Vagina (tissue), 2 donors: Measurements from ENCODE around the gene AFF3. TPM values are rescaled to one million over a fixed set of nuclear protein-coding genes. Genes with fewer than 3 reads are reported as not detected.

Experiments
- DNase-seq, 2 donors: peaks; one replicate each; pipeline ENCODE4 v3.0.0-alpha.2; 2017; ENCODE audit errors: extremely low spot score in 2 of 2
- H3K27ac ChIP-seq: fragments of 200-600 bp; sonication (generic); one replicate; pipeline ENCODE4 v1.5.1; 2019
- H3K27me3 ChIP-seq: fragments of 200-600 bp; sonication (generic); one replicate; pipeline ENCODE4 v1.5.1; 2019
- H3K36me3 ChIP-seq, 2 donors: fragments of 200-600 bp; sonication (generic); one replicate each; pipeline ENCODE4 v1.5.1; 2017 to 2019
- H3K4me1 ChIP-seq: fragments of 200-600 bp; sonication (generic); one replicate; pipeline ENCODE4 v1.5.1; 2019
- H3K4me3 ChIP-seq, 2 donors: fragments of 200-600 bp; sonication (generic); 1 replicate in 1 of 2; 2 replicates in 1 of 2; pipeline ENCODE4 v1.5.1; 2016 to 2019
- H3K9me3 ChIP-seq: fragments of 200-600 bp; sonication (generic); one replicate; pipeline ENCODE4 v1.5.1; 2019
- POLR2A ChIP-seq, 2 donors: fragments of 450-650 bp; IDR thresholded peaks; one replicate each; pipeline ENCODE4 v1.6.1; 2017; ENCODE audit warnings: antibody characterized with exemption in 2 of 2, mild to moderate bottlenecking in 2 of 2, moderate library complexity in 2 of 2
- POLR2AphosphoS5 ChIP-seq, 2 donors: sonication (generic); formaldehyde crosslinking; IDR thresholded peaks; one replicate each; pipeline ENCODE4 v1.9.0; 2017; ENCODE audit warnings: antibody characterized with exemption in 2 of 2, mild to moderate bottlenecking in 2 of 2, low read depth in 1 of 2; ENCODE audit not compliant: insufficient read depth in 1 of 2
- intact Hi-C: fragments of 100-400 bp; cut with DNase I; formaldehyde crosslinking; loops from one replicate; pipeline ENCODE4 v1.15.1; 2023
- total RNA-seq: library from RNA; depleted of rRNA; stranded (reverse); fragments of >200 nt; gene quantifications from one replicate; pipeline ENCODE4 v1.2.3, GENCODE V29; 2016
- TF ChIP-seq, protein P1 (sequence below), 3 experiments: fragments of 450-650 bp in 2 of 3; fragments of 200-600 bp in 1 of 3; sonication (generic) in 1 of 3; IDR thresholded peaks; one replicate each; pipeline ENCODE4 v1.5.1; 2017 to 2019; ENCODE audit warnings: antibody characterized with exemption in 3 of 3, mild to moderate bottlenecking in 2 of 3, moderate library complexity in 2 of 3

The AFF3 gene
- total RNA-seq, 1 donor from 2014 or later = 7.6 TPM

DNA sequence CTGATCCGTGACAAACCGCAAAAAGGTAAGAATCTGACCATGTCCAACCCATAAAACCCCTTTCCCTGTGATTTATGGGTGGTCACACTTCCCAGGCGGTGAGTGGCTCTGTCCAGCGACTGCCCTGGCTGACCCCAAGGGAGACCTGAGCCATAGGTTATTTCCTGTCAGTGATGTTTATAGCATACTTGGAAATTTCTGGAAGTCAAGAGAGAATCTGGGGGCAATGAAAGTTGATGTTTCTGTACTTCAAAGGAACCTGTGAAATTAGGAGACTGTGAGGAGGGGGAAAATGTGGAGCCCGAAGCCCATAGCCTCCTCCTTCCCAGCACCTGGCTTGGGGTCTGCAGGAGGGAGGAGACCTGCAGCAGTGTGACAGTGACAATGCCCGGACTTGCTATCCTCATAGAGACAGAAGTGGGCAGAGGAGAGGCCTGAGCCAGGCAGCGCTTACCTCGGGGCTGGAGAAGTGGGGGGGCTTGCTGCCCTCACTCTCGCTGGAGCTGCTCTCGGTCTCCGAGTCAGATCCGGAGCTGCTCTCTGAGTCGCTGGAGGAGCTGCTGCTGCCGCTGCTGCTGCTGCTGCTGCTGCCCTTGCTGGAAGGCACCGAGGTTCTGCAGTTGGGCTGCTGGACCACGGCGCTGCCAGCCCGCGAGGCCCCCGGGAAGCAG is 541.3 kb downstream of the AFF3 start:
- Histone ChIP-seq H3K27ac (no peak overlapping the region), H3K36me3 (no peaks in the 10 kb centered on the region), H3K4me1 (no peaks in the 10 kb centered on the region), H3K4me3 (no peak overlapping the region), H3K9me3 (no peaks in the 10 kb centered on the region), H3K27me3 (no peaks in the 10 kb centered on the region)
- TF ChIP-seq, protein P1, sequence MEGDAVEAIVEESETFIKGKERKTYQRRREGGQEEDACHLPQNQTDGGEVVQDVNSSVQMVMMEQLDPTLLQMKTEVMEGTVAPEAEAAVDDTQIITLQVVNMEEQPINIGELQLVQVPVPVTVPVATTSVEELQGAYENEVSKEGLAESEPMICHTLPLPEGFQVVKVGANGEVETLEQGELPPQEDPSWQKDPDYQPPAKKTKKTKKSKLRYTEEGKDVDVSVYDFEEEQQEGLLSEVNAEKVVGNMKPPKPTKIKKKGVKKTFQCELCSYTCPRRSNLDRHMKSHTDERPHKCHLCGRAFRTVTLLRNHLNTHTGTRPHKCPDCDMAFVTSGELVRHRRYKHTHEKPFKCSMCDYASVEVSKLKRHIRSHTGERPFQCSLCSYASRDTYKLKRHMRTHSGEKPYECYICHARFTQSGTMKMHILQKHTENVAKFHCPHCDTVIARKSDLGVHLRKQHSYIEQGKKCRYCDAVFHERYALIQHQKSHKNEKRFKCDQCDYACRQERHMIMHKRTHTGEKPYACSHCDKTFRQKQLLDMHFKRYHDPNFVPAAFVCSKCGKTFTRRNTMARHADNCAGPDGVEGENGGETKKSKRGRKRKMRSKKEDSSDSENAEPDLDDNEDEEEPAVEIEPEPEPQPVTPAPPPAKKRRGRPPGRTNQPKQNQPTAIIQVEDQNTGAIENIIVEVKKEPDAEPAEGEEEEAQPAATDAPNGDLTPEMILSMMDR (IDR thresholded peaks at IDR 0.05) = no peak
- TF ChIP-seq POLR2A (IDR thresholded peaks at IDR 0.05) = no peak
- no peak for TF ChIP-seq POLR2AphosphoS5 (IDR thresholded peaks at IDR 0.05; ENCODE audit: insufficient read depth in 1 of 2, low read depth in 1 of 2)
- intact Hi-C loops = no loop called here
- DNase-seq = no peak

DNA sequence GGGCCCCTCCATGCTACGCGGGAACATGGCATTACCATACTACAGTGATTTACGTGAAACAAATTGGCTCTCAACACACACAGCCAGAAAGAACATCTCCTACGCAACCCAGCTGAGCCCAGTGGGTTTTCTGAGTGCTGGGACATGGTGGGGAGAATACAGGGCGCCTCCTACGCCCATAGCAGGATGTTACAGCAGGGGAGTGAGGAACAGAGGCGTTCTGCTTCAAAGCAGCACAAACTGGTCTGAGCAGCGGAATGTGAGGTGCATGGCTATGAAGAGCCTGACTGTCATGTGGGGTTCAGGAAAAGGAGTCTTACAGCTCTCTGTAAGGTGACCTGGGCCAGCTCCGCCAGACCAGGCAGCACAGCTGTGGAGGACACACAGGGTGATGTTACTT is 543.9 kb downstream of the AFF3 start:
- intact Hi-C loops = no loop called here
- no peak for DNase-seq
- H3K4me1 ChIP-seq = no peaks in the 10 kb centered on the region
- H3K9me3 ChIP-seq = no peaks in the 10 kb centered on the region
- no peaks in the 10 kb centered on the region for H3K27me3 ChIP-seq
- TF ChIP-seq POLR2A (IDR thresholded peaks at IDR 0.05) (no peak), POLR2AphosphoS5 (IDR thresholded peaks at IDR 0.05; ENCODE audit: insufficient read depth in 1 of 2, low read depth in 1 of 2) (no peak)
- TF ChIP-seq, protein P1 (IDR thresholded peaks at IDR 0.05) = no peak
- H3K27ac ChIP-seq = no peak overlapping the region
- no peak overlapping the region for H3K4me3 ChIP-seq
- H3K36me3 ChIP-seq = no peaks in the 10 kb centered on the region

DNA sequence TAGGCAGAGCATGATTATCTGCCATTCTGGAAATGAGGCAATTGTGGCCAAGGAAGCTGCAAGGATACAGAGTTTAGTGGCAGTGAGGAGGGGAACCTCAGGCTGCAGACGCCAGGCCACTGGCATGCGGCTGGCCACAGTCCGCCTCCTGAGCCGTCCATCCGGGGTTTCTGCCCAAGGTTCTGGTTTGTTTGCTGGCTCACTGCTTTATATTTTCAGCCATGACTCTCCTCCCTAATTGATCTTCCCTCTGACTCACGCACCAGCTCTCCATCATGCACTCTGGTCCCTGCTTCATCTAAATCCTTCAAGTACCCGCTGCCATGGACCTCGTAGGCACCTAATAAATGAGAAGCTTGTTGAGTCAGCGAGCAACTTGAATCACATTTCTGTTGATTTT is 544.8 kb downstream of the AFF3 start:
- TF ChIP-seq, protein P1 (IDR thresholded peaks at IDR 0.05) = no peak
- TF ChIP-seq POLR2A (IDR thresholded peaks at IDR 0.05) = no peak
- no peak for TF ChIP-seq POLR2AphosphoS5 (IDR thresholded peaks at IDR 0.05; ENCODE audit: insufficient read depth in 1 of 2, low read depth in 1 of 2)

DNA sequence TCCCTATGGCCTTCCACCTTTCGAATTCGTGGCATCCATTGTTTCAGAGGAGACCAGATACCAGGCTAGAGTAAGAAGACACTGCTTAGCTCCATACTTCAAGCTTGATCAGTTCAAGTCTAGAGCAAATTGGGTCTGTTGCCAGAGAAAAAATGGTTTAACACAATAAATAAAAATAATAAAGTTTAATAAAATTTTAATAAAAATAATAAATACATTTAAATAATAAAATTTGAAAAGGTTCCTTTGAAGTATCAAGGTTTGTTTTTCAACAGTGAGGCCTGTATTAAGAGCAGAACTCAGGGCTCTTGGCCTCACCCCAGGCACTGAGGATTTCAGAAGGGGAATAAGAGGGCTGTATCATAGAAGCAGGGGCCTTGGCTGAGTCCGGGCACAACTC is 547.0 kb downstream of the AFF3 start:
- no peaks in the 10 kb centered on the region for H3K27me3 ChIP-seq
- no peak for DNase-seq
- TF ChIP-seq POLR2AphosphoS5 (IDR thresholded peaks at IDR 0.05; ENCODE audit: insufficient read depth in 1 of 2, low read depth in 1 of 2) (no peak), POLR2A (IDR thresholded peaks at IDR 0.05) (no peak)
- TF ChIP-seq, protein P1 (IDR thresholded peaks at IDR 0.05) = no peak
- H3K27ac ChIP-seq = no peak overlapping the region
- no peaks in the 10 kb centered on the region for H3K9me3 ChIP-seq
- H3K4me1 ChIP-seq = no peaks in the 10 kb centered on the region
- H3K36me3 ChIP-seq = no peaks in the 10 kb centered on the region
- no peak overlapping the region for H3K4me3 ChIP-seq
- intact Hi-C loops = no loop called here

More for the DNA sequence above, 544.8 kb downstream of the AFF3 start:
- intact Hi-C loops = no loop called here
- H3K4me3 ChIP-seq = no peak overlapping the region
- H3K27me3 ChIP-seq = no peaks in the 10 kb centered on the region
- H3K27ac ChIP-seq = no peak overlapping the region
- H3K36me3 ChIP-seq = no peaks in the 10 kb centered on the region
- H3K9me3 ChIP-seq = no peaks in the 10 kb centered on the region
- DNase-seq = no peak
- H3K4me1 ChIP-seq = no peaks in the 10 kb centered on the region

DNA sequence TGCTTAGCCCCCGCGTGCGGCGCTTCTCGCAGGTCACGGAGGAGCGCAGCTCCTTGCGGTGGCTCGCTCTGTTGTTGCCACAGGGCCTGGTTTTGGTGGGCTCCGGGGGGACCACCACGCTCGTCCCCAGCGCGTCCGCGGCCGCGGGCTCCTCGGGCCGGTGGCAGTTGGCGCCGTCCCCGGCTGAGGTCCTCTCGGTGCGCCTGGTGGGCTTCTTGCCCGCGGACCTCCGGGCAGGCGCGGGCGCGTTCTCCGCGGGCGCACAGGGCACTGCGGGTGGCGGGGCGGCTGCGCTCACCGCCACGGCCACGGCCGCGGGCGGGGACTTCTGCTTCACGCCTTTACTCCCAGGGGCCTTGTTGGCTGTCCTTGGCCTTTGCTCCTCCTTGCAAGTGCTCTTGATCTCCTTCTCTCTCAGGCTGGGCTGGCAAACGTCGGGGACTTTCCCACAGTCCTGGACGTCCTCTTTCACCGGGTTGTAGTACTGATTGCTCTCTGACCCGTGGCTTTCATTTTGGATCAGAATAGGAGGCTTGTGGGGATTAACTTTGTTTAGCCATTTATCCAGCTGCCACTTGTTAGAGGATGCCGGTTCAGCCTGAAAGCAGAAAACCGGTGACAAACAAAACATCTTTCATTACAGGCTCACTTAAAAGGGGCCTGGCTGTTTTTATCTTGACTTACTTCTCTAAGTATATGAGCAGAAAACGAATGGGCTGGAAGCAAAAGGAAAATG is 548.5 kb downstream of the AFF3 start:
- Histone ChIP-seq H3K27me3 (no peaks in the 10 kb centered on the region), H3K4me3 (no peak overlapping the region), H3K36me3 (no peaks in the 10 kb centered on the region), H3K4me1 (no peaks in the 10 kb centered on the region), H3K27ac (no peak overlapping the region), H3K9me3 (no peaks in the 10 kb centered on the region)
- no peak for TF ChIP-seq POLR2AphosphoS5 (IDR thresholded peaks at IDR 0.05; ENCODE audit: insufficient read depth in 1 of 2, low read depth in 1 of 2)
- no peak for TF ChIP-seq POLR2A (IDR thresholded peaks at IDR 0.05)
- TF ChIP-seq, protein P1 (IDR thresholded peaks at IDR 0.05) = no peak
- DNase-seq = no peak
- intact Hi-C loops = no loop called here
